ENCODE measurements around the gene CEP95. TPM values are rescaled to one million over a fixed set of nuclear protein-coding genes. Genes with fewer than 3 reads are reported as not detected.

The CEP95 gene
- total RNA-seq, 1 donor from 2014 or later, result 108 TPM

GRCh38 chr17:64507413-64507782, 621 bp downstream of the CEP95 start:
- peaks cover 40% of the 10 kb centered on the region for H3K36me3 Mint-ChIP-seq (ENCODE audit: insufficient read depth)
- peak; percentile 40 for TF ChIP-seq CTCF (IDR thresholded peaks at IDR 0.05; ENCODE audit: unreplicated experiment)
- peak overlapping the region; percentile 100 for H3K27ac Mint-ChIP-seq
- peaks cover 27% of the 10 kb centered on the region for H3K4me1 Mint-ChIP-seq (ENCODE audit: low read depth)
- H3K4me3 Mint-ChIP-seq (ENCODE audit: low read depth), result peak overlapping the region; percentile 98
- H3K27me3 Mint-ChIP-seq, result no peaks in the 10 kb centered on the region
- no peak for DNase-seq (ENCODE audit: low spot score, unreplicated experiment)
- no peaks in the 10 kb centered on the region for H3K9me3 Mint-ChIP-seq (ENCODE audit: low read depth)

GRCh38 chr17:64508683-64509082, 1.9 kb downstream of the CEP95 start:
- H3K4me1 Mint-ChIP-seq (ENCODE audit: low read depth), result peaks cover 22% of the 10 kb centered on the region
- peaks cover 34% of the 10 kb centered on the region for H3K36me3 Mint-ChIP-seq (ENCODE audit: insufficient read depth)
- TF ChIP-seq CTCF (IDR thresholded peaks at IDR 0.05; ENCODE audit: unreplicated experiment), result no peak
- peak overlapping the region; percentile 56 for H3K27ac Mint-ChIP-seq
- H3K27me3 Mint-ChIP-seq, result no peaks in the 10 kb centered on the region
- peak overlapping the region; percentile 98 for H3K4me3 Mint-ChIP-seq (ENCODE audit: low read depth)
- H3K9me3 Mint-ChIP-seq (ENCODE audit: low read depth), result no peaks in the 10 kb centered on the region
- DNase-seq (ENCODE audit: low spot score, unreplicated experiment), result no peak

GRCh38 chr17:64509179-64509578, 2.4 kb downstream of the CEP95 start:
- no peak overlapping the region for H3K27ac Mint-ChIP-seq
- no peaks in the 10 kb centered on the region for H3K27me3 Mint-ChIP-seq
- H3K4me3 Mint-ChIP-seq (ENCODE audit: low read depth), result peak overlapping the region; percentile 56
- no peak for DNase-seq (ENCODE audit: low spot score, unreplicated experiment)
- no peaks in the 10 kb centered on the region for H3K9me3 Mint-ChIP-seq (ENCODE audit: low read depth)
- TF ChIP-seq CTCF (IDR thresholded peaks at IDR 0.05; ENCODE audit: unreplicated experiment), result no peak
- H3K4me1 Mint-ChIP-seq (ENCODE audit: low read depth), result peaks cover 18% of the 10 kb centered on the region
- H3K36me3 Mint-ChIP-seq (ENCODE audit: insufficient read depth), result peaks cover 33% of the 10 kb centered on the region

- no peak for TF ChIP-seq CTCF (IDR thresholded peaks at IDR 0.05; ENCODE audit: unreplicated experiment)
- no peak for DNase-seq (ENCODE audit: low spot score, unreplicated experiment)
- no peaks in the 10 kb centered on the region for H3K9me3 Mint-ChIP-seq (ENCODE audit: low read depth)
- H3K4me1 Mint-ChIP-seq (ENCODE audit: low read depth), result no peaks in the 10 kb centered on the region
- no peak overlapping the region for H3K4me3 Mint-ChIP-seq (ENCODE audit: low read depth)
- peaks cover 32% of the 10 kb centered on the region for H3K36me3 Mint-ChIP-seq (ENCODE audit: insufficient read depth)
- H3K27me3 Mint-ChIP-seq, result no peaks in the 10 kb centered on the region
- H3K27ac Mint-ChIP-seq, result no peak overlapping the region
These were observed 8.6 kb downstream of the CEP95 start for GRCh38 chr17:64515419-64515818.

GRCh38 chr17:64515829-64516228, 9.1 kb downstream of the CEP95 start:
- no peak for DNase-seq (ENCODE audit: low spot score, unreplicated experiment)
- Mint-ChIP-seq H3K4me1 (ENCODE audit: low read depth) (no peaks in the 10 kb centered on the region), H3K9me3 (ENCODE audit: low read depth) (no peaks in the 10 kb centered on the region), H3K27me3 (no peaks in the 10 kb centered on the region), H3K36me3 (ENCODE audit: insufficient read depth) (peaks cover 29% of the 10 kb centered on the region), H3K4me3 (ENCODE audit: low read depth) (no peak overlapping the region), H3K27ac (no peak overlapping the region)
- no peak for TF ChIP-seq CTCF (IDR thresholded peaks at IDR 0.05; ENCODE audit: unreplicated experiment)

All from progenitor cell of endocrine pancreas (in vitro differentiated cells).